GM21515 (cell line): Measurements from ENCODE around the gene MIAT.
"Not testable (repeated sequence)": the region's sequence is repeated elsewhere in the genome, so short reads cannot be mapped to it uniquely, and the experiment has no call there.

Experiments used
- ATAC-seq: cut with Tn5 transposase; IDR thresholded peaks from one replicate; pipeline ENCODE4 v1.9.1; 2021; ENCODE audit not compliant: unreplicated experiment

The MIAT gene

DNA sequence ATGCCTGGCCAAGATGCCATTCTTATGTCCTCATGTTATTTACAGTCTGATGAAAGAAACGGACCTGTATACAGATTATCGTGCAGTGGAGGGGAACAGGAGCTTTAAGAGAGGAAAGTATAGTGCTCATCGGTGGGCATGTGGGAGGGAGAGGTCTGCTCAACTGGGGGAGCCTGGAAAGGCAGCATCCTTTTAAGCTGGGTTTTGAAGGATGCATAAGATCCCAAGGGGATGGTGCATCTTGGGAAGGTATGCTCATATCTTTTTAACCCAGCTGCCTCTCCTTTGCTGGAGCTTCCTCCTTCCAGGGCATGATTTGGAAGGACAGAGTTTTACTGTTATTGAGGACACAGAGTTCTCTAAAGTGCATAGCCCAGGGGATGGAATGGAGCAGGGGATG lies 34.8 kb downstream of the MIAT start:
- no peak for ATAC-seq

- no peak for ATAC-seq
Observed at GRCh38 chr22:26697151-26697550, 39.8 kb downstream of the MIAT start.

DNA sequence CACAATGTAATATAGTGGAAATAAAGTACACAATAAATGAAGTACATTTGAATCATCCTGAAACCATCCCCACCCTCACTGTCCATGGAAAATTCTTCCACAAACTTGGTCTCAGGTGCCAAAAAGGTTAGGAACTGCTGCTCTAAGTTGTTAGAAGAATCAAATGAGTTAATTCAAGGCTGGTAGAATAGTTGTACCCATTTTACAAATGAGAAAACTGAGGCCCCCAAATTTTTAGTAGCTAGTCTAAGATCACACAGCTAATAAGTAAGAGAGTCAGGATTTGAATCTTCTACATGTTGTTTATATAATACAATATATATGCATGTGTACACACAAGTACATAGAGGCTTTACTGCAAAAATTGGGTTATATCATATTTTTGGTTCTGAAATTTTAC lies 43.1 kb downstream of the MIAT start:
- ATAC-seq, result no peak

DNA sequence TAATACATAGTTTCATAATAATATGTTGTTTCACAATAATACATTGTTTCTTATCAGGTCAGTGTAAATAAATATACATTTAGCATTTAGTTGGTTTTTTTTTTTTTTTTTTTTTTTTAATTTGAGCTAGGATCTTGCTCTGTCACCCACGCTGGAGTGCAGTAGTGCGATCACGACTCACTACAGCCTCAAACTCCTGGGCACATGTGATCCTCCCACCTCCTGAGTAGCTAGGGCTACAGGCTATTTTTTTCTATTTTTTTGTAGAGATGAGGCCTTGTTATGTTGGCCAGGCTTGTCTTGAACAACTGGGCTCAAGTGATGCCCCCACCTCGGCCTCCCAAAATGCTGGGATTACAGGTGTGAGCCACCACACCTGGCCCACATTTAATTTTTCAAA lies 43.5 kb downstream of the MIAT start:
- no peak for ATAC-seq

DNA sequence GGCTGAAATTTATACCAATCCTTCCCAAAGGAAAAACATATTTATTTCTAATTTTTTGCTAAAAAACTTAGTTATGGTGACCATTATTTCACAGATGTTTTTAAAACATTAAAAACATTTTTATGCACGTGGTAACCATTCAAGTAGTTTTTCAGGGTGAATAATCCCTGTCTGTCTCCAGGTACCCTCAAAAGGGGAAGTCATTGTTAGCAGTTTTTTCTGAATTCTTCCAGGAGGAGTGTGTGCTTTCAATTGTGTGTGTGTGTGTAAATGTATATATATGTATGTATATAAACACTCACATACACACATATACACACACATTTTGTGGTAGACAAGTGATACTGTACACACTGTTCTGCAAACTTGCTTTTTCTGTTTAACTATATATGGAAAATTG lies 43.9 kb downstream of the MIAT start:
- ATAC-seq, result no peak

- ATAC-seq, result no peak
Observed at GRCh38 chr22:26702906-26703830, 45.8 kb downstream of the MIAT start.

DNA sequence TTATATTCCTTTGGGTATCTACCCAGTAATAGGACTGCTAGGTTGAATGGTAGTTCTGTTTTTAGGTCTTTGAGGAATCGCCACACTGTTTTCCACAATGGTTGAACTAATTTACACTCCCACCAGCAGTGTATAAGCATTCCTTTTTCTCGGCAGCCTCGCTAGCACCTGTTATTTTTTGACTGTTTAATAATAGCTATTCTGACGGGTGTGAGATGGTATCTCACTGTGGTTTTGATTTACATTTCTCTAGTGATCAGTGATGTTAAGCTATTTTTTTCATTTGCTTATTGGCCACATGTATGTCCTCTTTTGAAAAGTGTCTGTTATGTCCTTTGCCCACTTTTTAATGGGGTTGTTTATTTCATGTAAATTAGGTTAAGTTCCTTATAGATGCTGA lies 48.0 kb downstream of the MIAT start:
- ATAC-seq, result not testable (repeated sequence)

DNA sequence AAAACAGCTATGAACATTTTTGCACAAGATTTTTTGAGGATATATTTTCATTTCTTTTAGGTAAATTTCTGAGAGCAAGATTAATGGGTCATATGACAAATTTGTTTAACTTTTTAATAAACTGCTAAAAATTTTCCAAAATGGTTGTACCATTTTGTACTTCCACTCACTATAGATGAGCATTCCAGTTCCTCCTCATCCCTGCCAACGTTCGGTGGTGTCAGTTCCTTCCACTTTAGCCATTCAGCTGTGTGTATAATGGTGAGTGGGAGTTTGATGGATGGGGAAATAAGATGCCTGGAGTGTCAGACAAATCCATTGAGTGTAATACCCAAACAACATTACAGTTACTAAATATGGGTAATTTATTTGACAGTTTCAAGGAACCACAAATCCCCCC lies 49.7 kb downstream of the MIAT start:
- ATAC-seq, result no peak

DNA sequence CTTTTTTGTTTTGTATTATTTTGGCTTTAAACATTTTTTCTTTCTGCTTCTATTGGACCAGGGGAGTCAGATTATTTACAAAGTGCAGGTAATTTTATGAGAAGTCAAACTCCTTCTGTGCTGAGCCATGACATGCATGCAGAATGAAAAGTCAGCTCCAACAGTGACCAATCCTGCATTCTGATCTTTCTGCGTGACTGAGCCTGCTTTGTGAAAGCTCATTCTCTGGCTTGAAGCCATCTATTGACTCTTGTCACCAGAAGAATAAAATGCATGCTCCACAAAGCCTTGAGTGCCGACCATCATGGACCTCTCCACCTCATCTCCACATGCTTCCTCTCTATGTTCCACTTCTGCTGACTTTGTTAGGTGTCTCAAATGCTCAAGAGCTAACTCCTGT lies 50.2 kb downstream of the MIAT start:
- no peak for ATAC-seq

GRCh38 chr22:26708256-26709009 lies 51.0 kb downstream of the MIAT start:
- no peak for ATAC-seq

DNA sequence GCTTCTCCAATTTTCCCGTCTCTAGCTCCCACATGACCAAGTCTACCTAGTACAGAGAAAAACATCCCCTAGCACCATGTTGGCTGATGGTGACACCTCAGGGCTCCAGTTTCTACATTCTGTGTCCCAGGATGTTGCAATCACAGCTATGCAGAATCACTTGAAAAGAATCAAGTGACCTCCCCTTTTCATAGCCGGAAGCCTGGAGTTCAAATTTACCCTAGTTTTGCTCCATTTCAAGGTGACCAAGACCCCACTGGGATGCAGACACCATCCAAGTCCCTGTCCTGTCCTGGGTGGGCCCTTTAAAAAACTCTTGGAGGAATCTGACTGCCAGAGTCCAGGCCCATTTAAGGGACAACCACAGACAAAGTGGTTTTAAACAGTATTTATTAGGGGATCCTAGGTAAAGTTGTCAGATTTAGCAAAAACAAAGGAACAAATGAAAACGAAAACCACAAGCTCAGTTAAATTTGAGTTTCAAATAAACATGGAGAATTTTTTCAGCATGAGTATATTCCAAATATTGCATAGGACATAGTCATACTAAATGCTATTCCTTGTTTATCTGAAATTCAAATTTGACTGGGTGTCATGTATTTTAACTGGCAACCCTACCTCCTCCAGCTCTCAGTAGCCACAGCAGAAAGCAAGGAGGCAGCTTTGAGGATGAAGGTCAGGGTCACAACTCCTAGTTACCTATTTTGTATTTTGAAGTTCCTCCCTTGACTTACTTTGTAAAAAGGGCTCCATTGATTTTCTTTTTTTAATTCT lies 52.4 kb downstream of the MIAT start:
- ATAC-seq, result no peak

- no peak for ATAC-seq
Observed at GRCh38 chr22:26711205-26711963, 54.0 kb downstream of the MIAT start.

- ATAC-seq, result no peak
Observed at GRCh38 chr22:26712158-26712557, 54.8 kb downstream of the MIAT start.

DNA sequence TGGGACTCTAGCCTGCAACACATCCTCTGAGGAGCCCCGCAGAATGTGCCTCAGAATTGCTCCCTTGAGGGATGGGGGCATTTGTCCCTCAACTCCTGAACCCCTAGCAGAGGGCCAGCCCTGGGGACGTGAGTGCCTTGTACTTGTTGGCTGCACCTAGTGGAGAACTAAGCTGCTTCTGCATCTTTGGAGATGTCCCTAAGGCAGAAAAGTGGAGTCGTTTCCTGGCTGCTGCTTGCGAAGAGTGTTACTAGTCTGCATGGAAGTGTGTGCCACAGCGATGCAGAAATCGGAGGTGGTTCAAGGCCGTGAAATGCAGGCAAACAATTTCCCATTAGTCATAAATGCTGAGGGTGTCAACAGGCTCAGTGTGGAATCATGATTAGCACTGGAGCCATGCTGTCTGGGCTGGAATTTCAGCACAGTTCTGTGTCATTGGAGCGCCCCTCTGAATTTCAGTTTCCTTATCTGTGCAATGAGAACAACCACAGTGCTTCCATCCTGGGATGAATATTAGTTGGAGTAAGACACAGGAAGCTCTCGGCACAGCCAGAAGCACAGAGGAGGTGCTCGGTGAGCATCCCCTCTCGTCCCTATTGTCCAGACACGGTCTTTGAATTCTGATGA lies 56.5 kb downstream of the MIAT start:
- ATAC-seq, result no peak

DNA sequence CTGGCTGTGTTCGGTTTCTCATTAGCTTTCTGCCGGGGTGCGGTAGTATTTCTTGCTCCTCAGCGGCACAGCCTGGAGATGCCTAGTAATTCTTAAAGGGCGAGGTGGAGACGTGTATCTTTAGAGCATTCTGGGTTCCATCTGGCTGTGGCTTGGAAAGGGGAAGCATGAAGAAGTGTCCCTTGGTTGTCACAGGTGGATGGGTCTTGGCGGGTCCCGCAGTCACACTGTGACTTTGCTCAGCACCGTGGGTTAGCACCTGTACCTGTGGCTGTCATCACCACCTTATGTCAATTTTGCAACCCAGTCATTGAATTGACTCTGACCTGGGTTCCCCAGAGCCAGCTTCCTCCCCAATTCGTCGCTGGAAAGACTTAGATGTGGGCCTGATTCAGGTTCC lies 57.6 kb downstream of the MIAT start:
- no peak for ATAC-seq

DNA sequence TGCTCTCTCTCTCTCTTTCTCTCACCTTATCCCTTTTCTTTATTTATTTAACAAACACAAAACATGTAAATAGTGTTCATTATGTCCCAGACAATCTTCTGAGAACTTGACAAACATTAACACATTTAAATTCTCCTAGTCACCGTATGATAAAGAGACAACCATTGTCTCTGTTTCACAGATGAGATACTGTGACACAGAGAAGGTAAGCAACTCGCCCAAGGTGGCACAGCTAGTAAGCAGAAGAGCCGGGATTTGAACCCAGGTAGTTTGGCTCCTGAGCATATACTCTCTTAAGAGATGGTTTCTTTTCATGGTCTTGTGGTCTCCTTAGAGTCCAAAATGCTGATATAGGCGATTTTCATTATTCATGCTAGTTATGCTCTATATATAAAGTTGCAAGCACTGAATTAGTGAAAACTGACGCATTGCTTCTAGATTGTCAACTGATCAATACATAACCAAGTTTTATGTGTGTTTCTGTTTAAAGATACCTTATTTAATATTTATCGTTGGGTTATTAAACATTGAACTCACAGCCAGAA lies 58.1 kb downstream of the MIAT start:
- ATAC-seq, result no peak

DNA sequence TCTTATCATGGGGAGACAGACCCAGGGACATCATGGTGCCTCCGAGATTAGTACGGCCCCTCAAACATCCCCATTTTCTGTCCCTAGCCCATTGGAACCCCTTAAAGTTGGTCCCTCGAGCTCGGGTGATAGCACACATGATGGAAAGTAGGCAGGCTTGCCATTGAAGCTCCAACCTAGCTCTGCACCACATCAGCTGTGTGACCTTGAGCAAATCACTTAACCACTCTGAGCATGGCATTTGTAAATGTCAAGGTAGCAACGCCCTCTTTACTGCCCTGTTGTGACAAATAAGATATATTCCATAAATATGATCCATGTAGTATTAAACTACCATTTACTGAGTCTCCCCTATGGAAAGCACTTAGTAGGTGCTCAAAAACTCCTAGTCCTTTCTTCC lies 61.1 kb downstream of the MIAT start:
- ATAC-seq, result no peak

DNA sequence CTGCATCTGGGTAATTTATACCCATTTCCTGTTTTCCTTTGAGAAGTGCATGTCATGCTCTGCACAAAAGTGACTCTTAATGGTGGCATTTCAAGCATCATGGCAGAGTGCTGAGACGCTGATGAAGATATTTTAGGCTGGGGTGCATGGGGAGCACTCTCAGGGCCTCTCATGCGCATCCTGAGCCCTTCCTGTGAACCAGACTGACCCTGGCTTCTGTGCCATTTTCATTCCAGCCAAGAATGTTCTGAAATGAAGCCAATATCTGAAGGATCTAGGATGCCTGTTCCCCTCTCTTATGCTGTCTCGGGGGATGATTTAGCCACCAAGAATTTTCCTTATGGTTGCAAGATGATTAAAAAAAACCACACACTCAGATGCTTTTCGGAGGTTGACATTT lies 61.5 kb downstream of the MIAT start:
- no peak for ATAC-seq

GRCh38 chr22:26722159-26722558 lies 64.8 kb downstream of the MIAT start:
- no peak for ATAC-seq

DNA sequence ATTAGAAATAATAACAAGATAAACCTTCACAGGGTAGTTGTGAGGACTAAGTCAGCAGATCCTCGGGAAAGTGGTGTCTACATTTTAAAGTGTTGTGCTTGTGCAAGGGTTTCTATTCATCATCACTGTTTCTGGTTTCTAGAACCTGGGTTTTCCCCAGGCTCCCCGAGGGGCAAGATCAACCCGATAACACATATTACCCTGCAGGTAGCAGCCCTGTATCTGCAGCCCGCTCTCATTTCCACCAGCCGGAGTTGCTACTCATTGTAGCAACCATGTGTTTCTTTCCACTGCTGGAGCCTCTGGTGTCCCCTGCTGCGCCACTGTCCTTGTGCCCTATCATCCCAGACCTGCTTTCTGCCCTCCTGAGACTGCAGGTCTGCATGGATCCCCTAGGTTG lies 67.0 kb downstream of the MIAT start:
- ATAC-seq, result no peak
